Muscle of leg (tissue), 11 donors: ENCODE data around the gene FBLN2. TPM values are rescaled to one million over a fixed set of nuclear protein-coding genes. Genes with fewer than 3 reads are reported as not detected.

Experiments
- DNase-seq: peaks from one replicate; pipeline ENCODE4 v3.0.0; 2013
- H3K27ac ChIP-seq: one replicate; pipeline ENCODE4 v1.5.1; 2013; ENCODE audit warnings: mild to moderate bottlenecking, low read length, control low read depth
- H3K27me3 ChIP-seq: one replicate; pipeline ENCODE4 v1.6.1; 2013; ENCODE audit warnings: low read length; ENCODE audit not compliant: control insufficient read depth, insufficient read depth
- H3K36me3 ChIP-seq: one replicate; pipeline ENCODE4 v1.6.1; 2013; ENCODE audit warnings: low read length; ENCODE audit not compliant: control insufficient read depth, insufficient read depth
- H3K4me1 ChIP-seq: one replicate; pipeline ENCODE4 v1.6.1; 2013; ENCODE audit warnings: low read length; ENCODE audit not compliant: control insufficient read depth, insufficient read depth
- H3K4me3 ChIP-seq: one replicate; pipeline ENCODE4 v1.5.1; 2013; ENCODE audit warnings: low read length, control low read depth
- H3K9me3 ChIP-seq: replicated peaks from 2 replicates; pipeline ENCODE4 v1.6.1; 2013; ENCODE audit warnings: low read depth, low read length; ENCODE audit not compliant: control insufficient read depth
- WGBS: methylation state at CpG from one replicate; pipeline ENCODE4 v1.1.5; 2013; ENCODE audit warnings: missing lambda C conversion rate; ENCODE audit not compliant: insufficient coverage; 5-methylcytosine and 5-hydroxymethylcytosine counted together
- polyA plus RNA-seq, 8 donors: library from polyadenylated mRNA; unstranded; fragments of 120-200 nt; gene quantifications; one replicate each; pipeline versions ENCODE4 v1.2.1 to v1.2.3, GENCODE V29; 2013; ENCODE audit warnings: inconsistent platforms in 1 of 8, low replicate concordance in 1 of 8; ENCODE audit not compliant: insufficient read length in 8 of 8, insufficient read depth in 1 of 8
- total RNA-seq: library from RNA; stranded (reverse); fragments of 120-200 nt; gene quantifications from one replicate; pipeline ENCODE4 v1.2.4, GENCODE V29; 2013

The FBLN2 gene
- total and polyA plus RNA-seq, 9 donors, result 24.4 to 78.6 (median 61.1) TPM

DNA sequence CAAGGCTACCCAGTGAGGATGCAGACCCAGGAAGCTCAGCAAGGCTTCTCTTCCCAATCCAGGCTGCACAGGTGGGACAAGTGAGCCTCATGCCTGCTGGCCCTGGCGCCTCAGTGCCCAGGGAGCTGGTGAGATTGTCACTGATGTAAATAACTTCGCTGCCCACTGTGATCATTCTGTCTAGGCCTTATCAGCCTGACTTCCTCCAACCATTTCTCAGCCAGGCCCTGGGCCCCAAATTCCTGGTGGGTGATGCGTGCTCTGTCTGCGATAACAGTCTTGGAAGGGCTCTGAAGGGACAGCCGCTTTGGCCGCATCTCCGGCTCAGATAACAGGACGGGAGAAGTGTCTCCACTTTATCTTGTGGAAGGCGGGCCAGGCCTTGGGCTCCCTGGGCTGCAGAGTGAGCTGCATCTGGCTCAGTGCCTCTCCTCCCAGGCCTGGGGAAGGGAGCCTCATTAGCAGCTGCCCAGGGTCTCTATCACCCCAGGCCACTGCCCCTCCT is 2.2 kb upstream of the FBLN2 start:
- peaks cover 26% of the 10 kb centered on the region for H3K4me1 ChIP-seq
- no peak overlapping the region for H3K27ac ChIP-seq
- no peak overlapping the region for H3K4me3 ChIP-seq
- H3K9me3 ChIP-seq, result no peaks in the 10 kb centered on the region
- peaks cover 22% of the 10 kb centered on the region for H3K27me3 ChIP-seq
- DNase-seq, result peak; percentile 52
- WGBS, result 40% methylated on average over 7 of the region's 9 CpGs
- no peaks in the 10 kb centered on the region for H3K36me3 ChIP-seq

DNA sequence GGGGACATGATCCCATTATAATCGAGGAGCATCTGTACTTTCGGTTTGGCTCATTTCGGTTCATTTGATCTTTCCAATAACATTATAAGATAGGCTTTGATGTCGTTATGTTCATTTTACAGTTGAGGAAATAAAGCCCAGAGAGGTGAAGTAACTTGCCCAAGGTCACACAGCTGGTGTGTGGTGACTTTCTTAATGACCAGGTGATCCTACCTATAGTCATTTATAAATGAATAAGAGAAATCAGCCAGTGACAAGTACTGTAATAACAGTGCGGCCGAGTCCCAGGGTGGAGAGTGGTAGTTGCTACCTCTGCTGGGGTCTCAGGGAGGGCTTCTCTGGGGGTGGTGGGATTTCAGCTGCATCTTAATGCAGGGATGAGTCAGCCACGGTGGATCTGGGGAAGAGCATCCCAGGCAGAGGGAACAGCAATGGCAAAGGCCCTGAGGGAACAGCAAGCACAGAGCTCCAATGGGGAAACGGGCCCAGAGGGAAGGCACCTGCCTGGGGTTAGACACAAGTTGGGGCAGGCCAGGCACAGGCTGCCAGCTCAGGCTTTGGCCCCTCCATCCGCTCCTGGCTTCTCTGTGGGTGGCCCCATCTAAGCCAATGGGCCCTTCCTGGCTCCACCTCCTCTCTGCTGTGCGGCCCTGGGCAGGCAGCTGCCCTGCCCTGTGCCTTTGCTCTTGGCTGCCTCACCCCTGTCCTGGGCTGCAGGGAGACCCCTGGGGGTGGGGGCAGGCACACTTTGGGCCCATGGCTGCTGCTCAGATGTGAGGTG is 1.1 kb upstream of the FBLN2 start:
- no peak overlapping the region for H3K27ac ChIP-seq
- DNase-seq, result no peak
- 69% methylated on average over 5 of the region's 10 CpGs for WGBS
- peaks cover 23% of the 10 kb centered on the region for H3K27me3 ChIP-seq
- H3K36me3 ChIP-seq, result no peaks in the 10 kb centered on the region
- H3K4me1 ChIP-seq, result peaks cover 26% of the 10 kb centered on the region
- no peaks in the 10 kb centered on the region for H3K9me3 ChIP-seq
- H3K4me3 ChIP-seq, result no peak overlapping the region

DNA sequence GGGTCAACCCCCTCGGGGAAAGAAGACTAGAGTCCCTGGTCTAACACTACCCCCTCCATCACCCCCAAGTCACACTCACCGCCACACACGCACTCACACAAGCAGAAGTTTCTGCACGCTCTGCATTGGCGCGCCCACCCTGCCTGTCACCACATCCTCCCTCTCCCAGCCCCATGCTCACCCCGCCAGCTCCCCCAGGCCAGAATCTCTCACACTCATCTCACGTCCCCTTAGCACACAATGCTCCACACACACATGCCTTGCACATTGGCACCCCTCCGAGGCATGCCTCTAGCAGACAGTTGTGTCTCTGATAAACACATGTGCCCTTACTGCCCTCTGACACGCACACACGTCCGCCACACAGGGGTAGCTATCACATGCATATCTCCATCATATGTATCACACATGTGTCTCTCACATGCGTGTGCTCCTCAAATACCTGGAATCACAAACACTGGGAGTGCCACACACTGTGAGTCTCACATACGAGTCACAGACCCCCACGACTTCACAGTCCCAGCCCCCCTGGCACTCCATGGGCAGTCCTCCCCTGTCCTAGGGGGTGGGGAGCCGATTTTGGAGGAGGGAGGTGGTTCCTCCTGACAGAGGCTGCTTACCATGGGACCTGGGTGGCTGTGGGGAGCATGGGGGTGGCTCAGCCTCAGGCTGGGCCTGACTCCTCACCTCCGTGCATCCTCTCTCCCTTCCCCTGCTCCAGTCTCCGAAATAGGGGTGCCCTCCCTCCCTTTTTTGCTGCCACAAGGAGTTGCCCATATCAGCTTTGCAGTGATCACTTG is 898 bp downstream of the FBLN2 start:
- H3K36me3 ChIP-seq, result no peaks in the 10 kb centered on the region
- peak overlapping the region; percentile 15 for H3K4me3 ChIP-seq
- no peak overlapping the region for H3K27ac ChIP-seq
- peaks cover 19% of the 10 kb centered on the region for H3K4me1 ChIP-seq
- peaks cover 24% of the 10 kb centered on the region for H3K27me3 ChIP-seq
- DNase-seq, result peak; percentile 40
- no peaks in the 10 kb centered on the region for H3K9me3 ChIP-seq
- 57% methylated on average over 13 of the region's 18 CpGs for WGBS

DNA sequence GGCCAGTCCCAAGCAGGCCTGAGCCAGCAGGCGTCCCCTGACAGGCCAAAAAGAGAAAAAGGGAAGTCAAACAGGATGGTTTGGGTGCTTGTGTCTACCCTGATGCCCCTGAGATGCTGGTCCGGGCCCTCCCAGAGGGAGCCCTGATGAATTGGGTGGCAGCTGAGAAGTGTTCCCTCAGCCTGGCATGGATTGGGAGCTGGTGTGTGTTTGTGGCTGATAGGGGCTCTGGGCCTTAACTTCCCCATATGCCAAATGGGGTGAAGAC is 1.4 kb downstream of the FBLN2 start:
- H3K27me3 ChIP-seq, result peaks cover 24% of the 10 kb centered on the region
- H3K36me3 ChIP-seq, result no peaks in the 10 kb centered on the region
- H3K9me3 ChIP-seq, result no peaks in the 10 kb centered on the region
- peaks cover 19% of the 10 kb centered on the region for H3K4me1 ChIP-seq
- no peak overlapping the region for H3K27ac ChIP-seq
- 72% methylated on average over 2 of the region's 2 CpGs for WGBS
- DNase-seq, result no peak
- H3K4me3 ChIP-seq, result no peak overlapping the region

GRCh38 chr3:13550791-13551360 is 2.0 kb downstream of the FBLN2 start:
- Histone ChIP-seq H3K27ac (no peak overlapping the region), H3K27me3 (peaks cover 24% of the 10 kb centered on the region), H3K36me3 (no peaks in the 10 kb centered on the region), H3K9me3 (no peaks in the 10 kb centered on the region), H3K4me3 (no peak overlapping the region), H3K4me1 (peaks cover 22% of the 10 kb centered on the region)
- no peak for DNase-seq
- WGBS, result 88% methylated on average over 8 of the region's 13 CpGs

- no peak for DNase-seq
- Histone ChIP-seq H3K4me1 (peaks cover 33% of the 10 kb centered on the region), H3K27ac (no peak overlapping the region), H3K4me3 (no peak overlapping the region), H3K9me3 (no peaks in the 10 kb centered on the region), H3K36me3 (no peaks in the 10 kb centered on the region), H3K27me3 (peaks cover 20% of the 10 kb centered on the region)
- 75% methylated on average over 22 of the region's 28 CpGs for WGBS
Observed at GRCh38 chr3:13552857-13553652, 4.1 kb downstream of the FBLN2 start.

GRCh38 chr3:13553686-13554085 is 4.8 kb downstream of the FBLN2 start:
- Histone ChIP-seq H3K9me3 (no peaks in the 10 kb centered on the region), H3K4me1 (peaks cover 26% of the 10 kb centered on the region), H3K4me3 (no peak overlapping the region), H3K27me3 (peaks cover 14% of the 10 kb centered on the region), H3K27ac (no peak overlapping the region), H3K36me3 (no peaks in the 10 kb centered on the region)
- no peak for DNase-seq
- 73% methylated on average over 12 of the region's 12 CpGs for WGBS

GRCh38 chr3:13555753-13556152 is 6.8 kb downstream of the FBLN2 start:
- Histone ChIP-seq H3K27me3 (peaks cover 9% of the 10 kb centered on the region), H3K4me1 (peaks cover 31% of the 10 kb centered on the region), H3K4me3 (no peak overlapping the region), H3K27ac (no peak overlapping the region), H3K36me3 (no peaks in the 10 kb centered on the region), H3K9me3 (no peaks in the 10 kb centered on the region)
- no peak for DNase-seq
- WGBS, result 69% methylated on average over 7 of the region's 11 CpGs

DNA sequence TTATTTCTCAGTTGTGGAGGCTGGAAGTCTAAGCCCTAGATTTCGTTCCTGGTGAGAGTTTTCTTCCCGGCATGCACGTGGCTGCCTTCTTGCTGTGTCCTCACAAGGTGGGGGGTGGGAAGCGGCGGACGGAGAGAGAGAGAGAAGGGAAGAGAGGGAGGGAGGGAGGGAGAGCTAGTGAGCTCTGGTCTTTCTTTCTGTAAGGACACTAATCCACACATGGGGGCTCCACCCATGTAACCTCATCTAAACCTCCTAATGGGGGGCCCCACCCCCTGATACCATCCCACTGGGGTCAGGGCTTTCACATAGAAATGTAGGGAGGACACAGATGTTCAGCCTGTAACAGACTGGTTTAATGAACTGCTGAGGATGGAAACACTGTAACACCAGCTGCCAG is 7.3 kb downstream of the FBLN2 start:
- Histone ChIP-seq H3K36me3 (no peaks in the 10 kb centered on the region), H3K4me1 (peaks cover 31% of the 10 kb centered on the region), H3K27me3 (peaks cover 9% of the 10 kb centered on the region), H3K4me3 (no peak overlapping the region), H3K9me3 (no peaks in the 10 kb centered on the region), H3K27ac (no peak overlapping the region)
- peak; percentile 42 for DNase-seq
- WGBS, result no CpG with 5 or more reads among the region's 6 CpGs
